ENCODE data around the gene KASH5.

The KASH5 gene

DNA sequence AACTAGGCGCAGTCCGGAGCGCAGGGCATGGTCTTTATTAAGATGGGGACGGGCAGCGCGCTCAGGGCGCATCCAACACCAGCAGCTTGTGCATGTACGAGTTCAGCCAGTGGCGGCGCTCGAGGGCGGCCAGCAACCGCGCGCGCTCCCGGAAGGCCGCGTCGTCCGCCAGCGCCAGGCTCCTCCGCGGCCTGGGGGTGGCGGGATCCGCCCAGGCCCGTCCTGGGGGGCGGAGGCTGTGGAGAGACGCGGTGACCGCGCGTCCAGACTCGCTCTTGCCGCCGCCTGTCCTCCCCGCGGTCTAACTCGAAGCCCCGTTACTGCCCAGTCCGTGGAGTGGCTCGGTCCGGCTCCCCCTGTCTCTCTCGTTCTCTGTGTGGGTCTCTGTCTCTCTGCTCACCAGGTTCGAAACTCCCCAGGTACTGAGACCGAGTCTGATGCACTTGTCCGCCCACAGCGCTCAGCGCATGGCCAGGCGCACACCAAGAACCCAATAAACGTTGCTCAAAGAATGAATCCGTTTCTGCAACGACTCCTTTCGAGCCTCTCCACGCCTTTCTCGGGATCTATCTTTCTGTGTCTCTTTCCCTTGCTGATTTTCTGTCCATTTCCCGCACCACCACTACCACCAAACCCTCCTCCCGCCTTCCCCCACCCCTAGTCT, 34.5 kb downstream of the KASH5 start:
- peak; percentile 8 for DNase-seq

- DNase-seq: no peak
These were observed 35.3 kb downstream of the KASH5 start, which contains the start of gene PTH2 for GRCh38 chr19:49423071-49423984. Gene PTH2, minus strand, starts transcription at chr19:49423441. Its CDS starts 102 bp downstream, at chr19:49423339.

DNA sequence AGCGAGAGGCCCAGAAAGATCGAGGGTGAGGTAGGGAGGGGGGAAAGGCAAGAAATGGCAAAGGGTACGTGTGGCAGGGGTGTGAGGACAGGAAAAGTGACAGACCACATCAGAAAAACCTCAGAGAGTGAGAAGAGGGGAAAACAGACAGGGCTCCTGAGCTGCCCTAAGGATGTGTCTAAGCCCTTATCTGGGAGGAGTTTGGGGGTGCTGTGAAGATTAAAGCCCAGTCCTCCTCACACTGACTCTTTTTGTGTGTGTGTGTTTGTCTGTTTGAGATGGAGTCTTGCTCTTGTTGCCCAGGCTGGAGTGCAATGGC, 35.9 kb downstream of the KASH5 start:
- DNase-seq: no peak

- no peak for DNase-seq
These were observed 37.1 kb downstream of the KASH5 start, which contains the start of gene GFY for GRCh38 chr19:49425178-49425577. Gene GFY, plus strand, starts transcription at chr19:49425388. Its CDS starts 1,043 bp downstream, at chr19:49426431.

- DNase-seq: no peak
These were observed 38.0 kb downstream of the KASH5 start for GRCh38 chr19:49425922-49426592.

- no peak for DNase-seq
These were observed 39.3 kb downstream of the KASH5 start for GRCh38 chr19:49427339-49427738.

DNA sequence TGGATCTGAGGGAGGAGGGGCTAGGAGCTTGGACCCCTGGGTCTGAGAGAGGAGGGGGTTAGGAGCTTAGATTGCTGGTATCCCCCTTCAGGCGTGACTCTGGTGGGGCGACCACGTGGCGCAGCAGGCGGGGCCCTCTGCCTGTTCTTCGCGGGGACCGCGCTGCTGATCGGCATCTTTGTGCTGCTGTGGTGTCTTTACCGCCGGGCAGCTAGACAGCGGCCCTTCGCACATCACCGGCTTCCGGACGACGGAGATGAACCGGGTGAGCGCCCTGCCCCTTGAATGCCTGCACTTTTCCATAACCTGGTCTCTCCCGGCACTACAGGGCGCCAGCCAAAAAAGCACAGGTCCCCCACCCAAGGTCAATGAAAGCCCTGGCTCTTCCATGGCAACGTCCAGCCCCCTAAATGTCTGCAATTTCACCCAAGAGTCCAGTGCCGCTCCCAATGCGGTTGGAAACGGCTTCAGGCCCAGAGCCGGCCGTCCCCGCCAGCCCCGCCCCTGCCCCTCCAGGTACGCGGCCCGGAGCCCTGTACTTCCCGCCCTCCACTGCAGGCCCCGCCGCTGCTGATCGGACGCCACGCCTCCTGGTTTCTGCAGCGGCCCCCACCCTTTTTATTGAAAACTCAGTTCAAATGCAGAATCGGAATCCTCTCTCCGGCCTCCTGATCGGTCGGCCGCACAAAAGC, 40.0 kb downstream of the KASH5 start:
- DNase-seq: no peak

DNA sequence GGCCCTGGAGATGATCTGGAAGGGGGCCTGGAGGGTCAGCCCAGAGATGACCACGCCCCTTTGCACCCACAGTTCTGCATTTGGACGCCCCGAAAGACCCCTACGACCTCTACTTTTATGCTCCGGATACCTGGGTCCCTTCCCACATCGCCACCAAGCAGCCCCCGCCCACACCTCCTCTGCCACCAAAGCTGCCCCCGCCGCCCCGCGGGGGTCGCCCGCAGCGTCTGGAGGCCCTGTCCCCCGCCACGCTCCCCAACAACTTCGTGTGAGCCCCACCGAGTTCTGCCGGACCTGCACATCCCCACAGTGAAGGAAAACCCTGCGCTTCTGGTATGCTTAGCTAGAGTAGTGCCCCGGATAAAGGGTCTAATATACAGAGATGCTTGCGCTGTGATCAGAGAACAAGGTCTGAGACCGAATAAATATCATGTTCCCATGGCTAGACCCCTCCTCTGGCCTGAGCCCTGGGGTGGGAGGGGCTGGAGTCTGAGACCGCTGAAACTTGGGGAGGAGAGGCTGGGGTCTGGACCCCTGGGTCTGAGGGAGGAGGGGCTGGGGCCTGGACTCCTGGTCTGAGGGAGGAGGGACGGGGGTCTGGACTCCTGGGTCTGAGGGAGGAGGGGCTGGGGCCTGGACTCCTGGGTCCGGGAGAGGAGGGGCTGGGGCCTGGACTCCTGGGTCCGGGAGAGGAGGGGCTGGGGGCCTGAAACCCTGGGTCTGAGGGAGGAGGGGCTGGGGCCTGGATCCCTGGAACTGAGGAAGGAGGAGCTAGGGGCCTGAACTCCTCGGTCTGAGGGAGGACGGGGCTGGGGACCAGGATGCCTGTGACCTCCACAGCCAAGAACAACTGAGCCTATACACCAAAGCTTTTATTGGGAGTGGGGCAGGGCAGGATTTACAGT, 40.8 kb downstream of the KASH5 start:
- no peak for DNase-seq

DNA sequence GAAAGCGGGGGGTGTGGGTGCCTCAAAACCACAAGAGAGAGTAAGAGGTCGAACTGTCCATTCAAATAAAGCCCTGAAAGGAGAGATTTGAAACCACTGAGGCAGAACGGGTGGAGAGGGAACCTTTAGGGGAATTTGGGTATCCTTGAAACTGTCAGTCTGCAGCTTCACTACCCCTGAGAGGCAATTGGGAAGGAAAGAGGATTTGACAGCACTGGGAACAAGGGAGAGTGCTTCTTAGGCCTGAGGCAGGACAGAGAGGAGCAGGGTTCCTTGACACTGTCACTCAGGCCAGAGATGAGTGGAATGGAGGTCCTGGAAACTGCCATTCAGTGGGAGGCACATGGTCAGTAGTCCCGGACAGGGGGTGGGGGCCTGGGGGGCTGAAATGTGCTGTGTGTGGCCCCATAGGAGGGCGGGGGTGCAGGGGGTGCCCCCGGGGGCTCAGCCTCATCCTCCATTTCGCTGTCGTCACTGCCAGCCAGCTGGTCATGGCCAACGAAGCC, 42.2 kb downstream of the KASH5 start:
- no peak for DNase-seq

GRCh38 chr19:49430678-49431329, 42.8 kb downstream of the KASH5 start:
- no peak for DNase-seq

- no peak for DNase-seq
These were observed 43.3 kb downstream of the KASH5 start for GRCh38 chr19:49431330-49431749.

GRCh38 chr19:49432141-49433073, 44.4 kb downstream of the KASH5 start:
- DNase-seq: no peak

DNA sequence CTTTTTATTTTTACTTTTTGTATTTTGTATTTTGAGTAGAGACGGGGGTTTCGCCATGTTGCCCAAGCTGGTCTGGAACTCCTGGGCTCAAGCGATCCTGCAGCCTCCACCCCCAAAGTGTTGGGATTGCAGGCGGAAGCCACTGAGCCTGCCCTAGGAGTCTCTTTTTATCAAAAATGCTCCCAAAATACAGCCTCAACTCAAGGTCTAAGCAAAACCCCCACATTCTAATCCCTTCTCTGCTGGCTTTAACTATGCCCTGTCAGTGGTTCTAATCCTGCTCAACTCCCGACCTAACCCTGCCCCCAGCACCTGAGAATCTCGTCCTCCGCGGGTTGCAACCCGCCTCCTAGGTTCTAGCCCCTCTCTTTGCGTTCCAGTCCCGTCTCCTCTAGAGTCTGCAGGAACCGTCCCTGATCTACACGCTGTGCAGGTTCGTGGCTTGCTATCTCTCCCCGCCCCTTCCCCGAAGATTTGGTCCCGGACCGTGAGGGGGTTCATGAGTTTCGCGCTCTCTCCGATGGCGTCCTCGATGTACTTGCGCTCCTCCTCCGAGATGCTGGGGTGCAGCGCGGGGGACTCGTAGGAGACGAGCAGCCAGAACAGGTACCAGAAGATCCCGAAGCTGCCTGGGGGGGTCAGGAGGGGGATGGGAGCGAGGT, 45.3 kb downstream of the KASH5 start:
- DNase-seq: no peak

DNA sequence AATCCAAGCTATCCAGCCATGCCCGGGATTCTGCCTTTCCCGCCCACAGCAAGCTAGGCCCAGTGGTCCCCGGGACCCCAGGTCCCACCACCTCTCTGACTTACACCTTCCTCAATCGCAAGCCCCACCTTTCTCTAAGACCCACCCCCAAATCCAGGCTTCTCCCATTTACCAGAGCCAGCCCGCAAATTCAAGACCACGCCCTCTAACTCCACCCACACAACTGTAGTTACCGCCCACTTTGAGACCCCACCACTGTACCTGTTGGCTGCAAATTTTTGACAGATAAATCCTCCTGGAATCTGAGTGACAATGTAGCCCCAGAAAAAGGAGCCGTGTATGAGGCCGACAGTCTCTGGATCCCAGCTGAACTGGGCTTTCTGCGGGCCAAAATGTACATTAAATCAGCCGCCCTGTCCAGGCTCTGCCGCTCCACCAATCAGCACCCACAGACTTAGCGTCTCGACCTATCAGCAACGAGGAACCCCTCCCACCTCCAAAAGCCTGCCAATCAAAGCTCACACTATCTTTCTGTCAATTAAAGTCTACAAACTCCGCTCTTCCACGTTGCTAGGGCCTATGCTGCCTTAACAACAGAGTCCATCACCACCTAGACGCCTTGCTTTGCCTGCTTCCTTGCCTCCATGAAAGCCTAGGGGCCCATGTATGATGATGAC, 47.0 kb downstream of the KASH5 start:
- DNase-seq: no peak

DNA sequence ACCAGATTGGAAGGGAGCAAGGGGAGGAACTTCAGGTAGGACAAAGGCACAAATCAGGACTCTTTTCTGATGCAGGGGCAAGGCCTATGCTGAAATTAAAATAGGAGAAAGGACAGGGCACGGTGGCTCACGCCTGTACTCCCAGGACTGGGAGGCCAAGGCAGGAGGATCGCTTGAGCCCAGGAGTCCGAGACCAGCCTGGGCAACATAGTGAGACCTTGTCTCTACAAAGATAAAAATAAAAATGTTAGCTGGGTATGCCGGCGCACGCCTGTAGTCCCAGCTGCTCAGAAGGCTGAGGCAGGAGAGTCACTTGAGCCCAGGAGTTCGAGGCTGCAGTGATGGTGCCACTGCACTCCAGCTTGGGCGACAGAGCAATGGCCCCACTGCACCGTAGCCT, 47.6 kb downstream of the KASH5 start:
- DNase-seq: no peak

- no peak for DNase-seq
These were observed 48.5 kb downstream of the KASH5 start for GRCh38 chr19:49436381-49437017.

DNA sequence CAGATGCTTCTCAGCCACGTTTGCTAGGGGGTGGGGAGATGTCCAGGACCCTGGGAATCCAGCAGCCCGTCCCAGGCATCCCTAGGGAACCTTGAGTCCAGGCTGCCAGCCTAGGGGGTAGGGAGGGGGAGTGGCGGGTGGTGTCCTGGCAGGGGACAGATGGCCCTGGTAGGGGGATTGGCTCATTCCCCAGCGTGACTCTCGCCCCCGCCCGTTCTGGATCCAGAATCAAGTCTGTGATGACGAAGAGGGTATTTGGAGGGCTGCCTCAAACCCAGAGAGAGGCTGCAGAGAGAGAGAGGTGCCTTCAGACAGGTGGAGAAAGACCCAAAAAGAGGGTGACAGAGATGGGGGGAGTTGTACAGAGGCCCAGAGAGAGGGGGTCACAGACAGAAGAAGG, 49.2 kb downstream of the KASH5 start:
- no peak for DNase-seq

GRCh38 chr19:49438261-49438660, 50.2 kb downstream of the KASH5 start:
- no peak for DNase-seq

Measured in NCI-H1092 treated with DMSO at 0.1 percent for 48 hours (cell line).